Measurements from ENCODE around the gene ZFC3H1. TPM values are rescaled to one million over a fixed set of nuclear protein-coding genes. Genes with fewer than 3 reads are reported as not detected.
"Not testable (repeated sequence)": the region's sequence is repeated elsewhere in the genome, so short reads cannot be mapped to it uniquely, and the experiment has no call there.

Gene ZFC3H1
- total and polyA plus RNA-seq, 12 donors, result 6.9 to 26.5 (median 17.2) TPM

DNA sequence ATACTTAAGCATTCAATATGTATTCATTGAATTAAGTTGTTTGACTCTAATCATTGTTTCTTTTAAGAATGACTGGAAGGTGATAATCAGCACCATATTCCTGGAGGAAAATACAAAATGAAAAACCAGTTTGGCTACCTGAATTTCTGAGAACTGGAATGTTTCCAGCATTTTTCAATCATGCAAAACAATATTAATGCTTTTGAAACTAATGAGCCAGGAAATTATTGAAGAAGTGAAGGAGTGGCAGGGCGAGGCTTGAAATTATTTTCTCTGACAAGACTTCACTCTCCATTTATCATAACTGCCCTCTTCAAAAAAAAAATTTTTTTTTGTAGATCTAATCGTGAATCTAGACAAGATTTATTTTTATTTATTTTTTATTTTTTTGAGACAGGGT is 41.3 kb upstream of the ZFC3H1 start:
- TF ChIP-seq, protein P1, sequence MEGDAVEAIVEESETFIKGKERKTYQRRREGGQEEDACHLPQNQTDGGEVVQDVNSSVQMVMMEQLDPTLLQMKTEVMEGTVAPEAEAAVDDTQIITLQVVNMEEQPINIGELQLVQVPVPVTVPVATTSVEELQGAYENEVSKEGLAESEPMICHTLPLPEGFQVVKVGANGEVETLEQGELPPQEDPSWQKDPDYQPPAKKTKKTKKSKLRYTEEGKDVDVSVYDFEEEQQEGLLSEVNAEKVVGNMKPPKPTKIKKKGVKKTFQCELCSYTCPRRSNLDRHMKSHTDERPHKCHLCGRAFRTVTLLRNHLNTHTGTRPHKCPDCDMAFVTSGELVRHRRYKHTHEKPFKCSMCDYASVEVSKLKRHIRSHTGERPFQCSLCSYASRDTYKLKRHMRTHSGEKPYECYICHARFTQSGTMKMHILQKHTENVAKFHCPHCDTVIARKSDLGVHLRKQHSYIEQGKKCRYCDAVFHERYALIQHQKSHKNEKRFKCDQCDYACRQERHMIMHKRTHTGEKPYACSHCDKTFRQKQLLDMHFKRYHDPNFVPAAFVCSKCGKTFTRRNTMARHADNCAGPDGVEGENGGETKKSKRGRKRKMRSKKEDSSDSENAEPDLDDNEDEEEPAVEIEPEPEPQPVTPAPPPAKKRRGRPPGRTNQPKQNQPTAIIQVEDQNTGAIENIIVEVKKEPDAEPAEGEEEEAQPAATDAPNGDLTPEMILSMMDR (IDR thresholded peaks at IDR 0.05), result no peak
- DNase-seq (no peak), ATAC-seq (no peak)
- Histone ChIP-seq H3K27ac (no peak overlapping the region), H3K4me3 (no peak overlapping the region), H3K4me1 (no peaks in the 10 kb centered on the region), H3K36me3 (peaks cover 0 to 62% (median 12%) of the 10 kb centered on the region in 9 donors), H3K9me3 (no peaks in the 10 kb centered on the region), H3K27me3 (no peaks in the 10 kb centered on the region)
- 93 to 94% methylated on average over 2 of the region's 2 CpGs for WGBS, 2 donors
- intact Hi-C loops (cut with DNase I), result no loop called here

GRCh38 chr12:71703206-71703605 is 39.6 kb upstream of the ZFC3H1 start:
- TF ChIP-seq, protein P1 (IDR thresholded peaks at IDR 0.05), result no peak
- H3K27me3 ChIP-seq, result no peaks in the 10 kb centered on the region
- DNase-seq (no peak), ATAC-seq (no peak)
- H3K36me3 ChIP-seq, result peaks cover 0 to 74% (median 26%) of the 10 kb centered on the region in 9 donors
- intact Hi-C loops (cut with DNase I), result no loop called here
- no peak overlapping the region for H3K27ac ChIP-seq
- H3K4me3 ChIP-seq, result no peak overlapping the region
- 74 to 78% methylated on average over 2 of the region's 2 CpGs for WGBS, 2 donors
- no peaks in the 10 kb centered on the region for H3K4me1 ChIP-seq
- H3K9me3 ChIP-seq, result no peaks in the 10 kb centered on the region

DNA sequence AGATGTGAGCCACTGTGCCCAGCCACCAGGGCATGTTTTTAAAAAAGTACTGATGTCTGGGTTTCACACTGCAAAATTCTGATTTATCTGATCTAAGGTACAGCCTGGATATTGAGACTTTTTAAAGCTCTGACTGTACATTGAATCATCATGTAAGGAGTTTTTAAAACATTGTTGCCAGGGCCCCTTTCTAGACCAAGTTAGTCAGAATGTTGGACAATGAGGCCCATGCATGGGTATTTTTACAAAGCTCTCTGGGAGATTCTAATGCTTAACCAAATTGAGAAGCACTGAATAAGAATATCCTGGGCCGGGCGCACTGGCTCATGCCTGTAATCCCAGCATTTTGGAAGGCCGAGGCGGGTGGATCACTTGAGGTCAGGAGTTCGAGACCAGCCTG is 38.9 kb upstream of the ZFC3H1 start:
- intact Hi-C loops (cut with DNase I), result no loop called here
- H3K9me3 ChIP-seq, result no peaks in the 10 kb centered on the region
- no peak for DNase-seq
- WGBS, 2 donors, result 93 to 100% methylated on average over 5 of the region's 5 CpGs
- no peaks in the 10 kb centered on the region for H3K27me3 ChIP-seq
- TF ChIP-seq, protein P1 (IDR thresholded peaks at IDR 0.05), result no peak
- H3K4me3 ChIP-seq, result no peak overlapping the region
- ATAC-seq, result no peak
- H3K4me1 ChIP-seq, result no peaks in the 10 kb centered on the region
- peaks cover 0 to 81% (median 32%) of the 10 kb centered on the region in 9 donors for H3K36me3 ChIP-seq
- no peak overlapping the region for H3K27ac ChIP-seq

GRCh38 chr12:71702181-71702580 is 38.5 kb upstream of the ZFC3H1 start:
- intact Hi-C loops (cut with DNase I); ATAC-seq; H3K27ac ChIP-seq; H3K27me3 ChIP-seq; H3K9me3 ChIP-seq; DNase-seq; H3K4me3 ChIP-seq; H3K4me1 ChIP-seq: not testable (repeated sequence)
- WGBS, 2 donors, result 94 to 97% methylated on average over 8 of the region's 8 CpGs
- H3K36me3 ChIP-seq, result peaks cover 0 to 85% (median 36%) of the 10 kb centered on the region in 9 donors

DNA sequence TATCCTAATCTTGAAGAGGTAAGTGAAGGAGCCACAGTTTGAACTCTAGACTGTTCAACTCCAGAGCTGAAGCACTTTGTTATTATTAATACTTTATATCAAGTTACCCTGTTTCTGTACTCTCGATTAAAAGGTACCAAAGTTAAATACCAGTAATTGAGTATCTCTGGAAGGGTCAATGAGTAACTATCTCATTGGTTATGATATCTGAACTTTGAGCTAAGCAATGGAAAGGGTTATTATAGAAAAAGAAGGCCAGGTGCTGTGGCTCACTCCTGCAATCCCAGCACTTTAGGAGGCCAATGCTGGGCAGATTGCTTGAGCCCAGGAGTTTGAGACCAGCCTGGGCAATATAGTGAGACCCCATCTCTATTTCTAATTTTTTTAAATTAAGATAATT is 32.1 kb upstream of the ZFC3H1 start:
- intact Hi-C loops (cut with DNase I), result no loop called here

More for the DNA sequence above, 32.1 kb upstream of the ZFC3H1 start:
- TF ChIP-seq, protein P1 (IDR thresholded peaks at IDR 0.05), result no peak
- Histone ChIP-seq H3K27me3 (no peaks in the 10 kb centered on the region), H3K4me1 (peaks cover 0 to 21% (median 6%) of the 10 kb centered on the region in 9 donors), H3K4me3 (no peak overlapping the region), H3K9me3 (no peaks in the 10 kb centered on the region), H3K27ac (no peak overlapping the region), H3K36me3 (peaks cover 0 to 57% (median 38%) of the 10 kb centered on the region in 9 donors)
- DNase-seq (no peak), ATAC-seq (no peak)
- WGBS, 2 donors, result 97 to 100% methylated on average over 1 of the region's 1 CpG

Data from heart right ventricle (tissue), 16 donors.